Small intestine (tissue), 4 donors: ENCODE measurements around the gene ZBTB7B. TPM values are rescaled to one million over a fixed set of nuclear protein-coding genes. Genes with fewer than 3 reads are reported as not detected.

Experiments
- polyA plus RNA-seq, 4 donors: library from polyadenylated mRNA; stranded (reverse) in 3 of 4; unstranded in 1 of 4; fragments of 200-250 nt in 3 of 4; fragments of 120-200 nt in 1 of 4; gene quantifications; one replicate each; pipeline versions ENCODE4 v1.2.1 to v1.2.3, GENCODE V29; 2013
- donor health status: healthy with polysubstance abuse.
- donor health status: Bipolar disorder and iron deficiency.
- donor health status: healthy.

ZBTB7B gene
- polyA plus RNA-seq, 4 donors, result 51.5 to 222 (median 115) TPM

Other genes with a start within 250 kb of the ZBTB7B start
- gene KCNN3, start 132.5 kb upstream of the ZBTB7B start, polyA plus RNA-seq, result 1 to 10 TPM in 2 of 4 donors, under 1 TPM in 2; 0.27 to 1.6 (median 0.94) TPM
- gene PMVK, start 66.1 kb upstream of the ZBTB7B start, polyA plus RNA-seq, result 100 to 1,000 TPM in 1 of 4 donors, 10 to 100 TPM in 3; 44.8 to 120 (median 76.0) TPM
- gene PBXIP1, start 46.7 kb upstream of the ZBTB7B start, polyA plus RNA-seq, result 10 to 100 TPM; 31.9 to 97.8 (median 37.8) TPM
- gene PYGO2, start 41.0 kb upstream of the ZBTB7B start, polyA plus RNA-seq, result 10 to 100 TPM; 22.1 to 34.7 (median 24.8) TPM
- gene SHC1, start 32.1 kb upstream of the ZBTB7B start, polyA plus RNA-seq, result 10 to 100 TPM; 59.7 to 84.8 (median 66.7) TPM
- 100 to 1,000 TPM in 1 of 4 donors, 10 to 100 TPM in 3; 63.7 to 117 (median 75.6) TPM for gene CKS1B, start 28.1 kb upstream of the ZBTB7B start, polyA plus RNA-seq
- gene FLAD1, start 19.5 kb upstream of the ZBTB7B start, polyA plus RNA-seq, result 10 to 100 TPM; 25.1 to 51.4 (median 34.4) TPM
- gene LENEP, start 9.2 kb upstream of the ZBTB7B start, polyA plus RNA-seq, result under 1 TPM in 1 of 4 donors, not detected in 3; 0.64 TPM
- gene DCST2, start 31.0 kb downstream of the ZBTB7B start, polyA plus RNA-seq, result 10 to 100 TPM in 2 of 4 donors, 1 to 10 TPM in 2; 1.9 to 27.1 (median 10.6) TPM
- gene DCST1, start 31.0 kb downstream of the ZBTB7B start, polyA plus RNA-seq, result under 1 TPM in 2 of 4 donors, not detected in 2; 0.10 to 0.56 TPM
- 100 to 1,000 TPM in 3 of 4 donors, 10 to 100 TPM in 1; 24.9 to 206 (median 147) TPM for gene ADAM15, start 48.5 kb downstream of the ZBTB7B start, polyA plus RNA-seq
- gene EFNA4, start 60.9 kb downstream of the ZBTB7B start, polyA plus RNA-seq, result 10 to 100 TPM; 16.8 to 41.3 (median 17.4) TPM
- 1 to 10 TPM; 2.0 to 7.0 (median 5.4) TPM for gene EFNA3, start 76.0 kb downstream of the ZBTB7B start, polyA plus RNA-seq
- 100 to 1,000 TPM in 3 of 4 donors, 10 to 100 TPM in 1; 50.6 to 166 (median 145) TPM for gene EFNA1, start 125.1 kb downstream of the ZBTB7B start, polyA plus RNA-seq
- gene SLC50A1, start 133.1 kb downstream of the ZBTB7B start, polyA plus RNA-seq, result 10 to 100 TPM; 44.6 to 99.5 (median 61.9) TPM
- 100 to 1,000 TPM in 3 of 4 donors, 10 to 100 TPM in 1; 68.5 to 306 (median 238) TPM for gene DPM3, start 137.7 kb downstream of the ZBTB7B start, polyA plus RNA-seq
- 100 to 1,000 TPM; 144 to 286 (median 201) TPM for gene KRTCAP2, start 170.5 kb downstream of the ZBTB7B start, polyA plus RNA-seq
- gene TRIM46, start 171.0 kb downstream of the ZBTB7B start, polyA plus RNA-seq, result under 1 TPM in 3 of 4 donors, not detected in 1; 0.27 to 0.64 (median 0.57) TPM
- gene THBS3, start 205.1 kb downstream of the ZBTB7B start, polyA plus RNA-seq, result 10 to 100 TPM; 11.3 to 24.9 (median 14.8) TPM
- gene MTX1, start 205.9 kb downstream of the ZBTB7B start, polyA plus RNA-seq, result 10 to 100 TPM; 40.0 to 72.2 (median 49.4) TPM